IMR-90 (cell line): ENCODE measurements around the gene RAP1GAP. TPM values are rescaled to one million over a fixed set of nuclear protein-coding genes. Genes with fewer than 3 reads are reported as not detected.

Experiments
- ATAC-seq: fragments of 200-7000 bp; cut with Tn5 transposase; 2 replicates; pipeline ENCODE4 v1.9.1; 2020; ENCODE audit warnings: low read depth, mild to moderate bottlenecking, moderate library complexity
- BruUV-seq: library from RNA; stranded (reverse); fragments of 400-500 nt; replicated peaks from 2 replicates; lab custom pipeline; 2021; lab: Mats Ljungman, UMichigan
- CTCF ChIA-PET: fragments of 300-600 bp; formaldehyde crosslinking; extraction: SDS; loops from one replicate; lab custom pipeline; 2021; ENCODE audit warnings: antibody characterized with exemption; lab: Yijun Ruan, JAX
- POLR2A ChIA-PET: fragments of 300-600 bp; sonication (Branson Sonifier 250); formaldehyde crosslinking; loops from one replicate; lab custom pipeline; 2022; ENCODE audit warnings: antibody characterized with exemption; ENCODE audit not compliant: unreplicated experiment; lab: Charles Lee
- DNase-seq: peaks from one replicate; pipeline ENCODE4 v3.0.0; 2013
- H2AFZ ChIP-seq: replicated peaks from 2 replicates; pipeline ENCODE3; 2013; ENCODE audit warnings: low read length, mild to moderate bottlenecking; ENCODE audit not compliant: poor library complexity
- H2AK5ac ChIP-seq: 2 replicates; pipeline ENCODE4 v1.6.1; 2013; ENCODE audit warnings: low read depth, low read length, inconsistent platforms
- H2AK9ac ChIP-seq: replicated peaks from 2 replicates; pipeline ENCODE3; 2013; ENCODE audit warnings: mild to moderate bottlenecking, low read depth, low read length, moderate library complexity; ENCODE audit not compliant: poor library complexity
- H2BK120ac ChIP-seq: 2 replicates; pipeline ENCODE4 v1.6.1; 2013; ENCODE audit warnings: low read depth, low read length, inconsistent platforms
- H2BK15ac ChIP-seq: 3 replicates; pipeline ENCODE4 v1.6.1; 2013; ENCODE audit warnings: low read depth, low read length, inconsistent platforms
- H2BK20ac ChIP-seq: 2 replicates; pipeline ENCODE4 v1.6.1; 2013; ENCODE audit warnings: low read depth, mild to moderate bottlenecking, inconsistent platforms, low read length, moderate library complexity
- H2BK5ac ChIP-seq: 2 replicates; pipeline ENCODE4 v1.6.1; 2013; ENCODE audit warnings: mild to moderate bottlenecking, low read depth, low read length, inconsistent platforms; ENCODE audit not compliant: poor library complexity, severe bottlenecking
- H3K14ac ChIP-seq: replicated peaks from 2 replicates; pipeline ENCODE4 v1.6.1; 2013; ENCODE audit warnings: low read depth, low read length, inconsistent platforms
- H3K18ac ChIP-seq: 2 replicates; pipeline ENCODE4 v1.6.1; 2013; ENCODE audit warnings: low read depth, low read length, control low read depth
- H3K23ac ChIP-seq: 2 replicates; pipeline ENCODE4 v1.6.1; 2013; ENCODE audit warnings: low read depth, low read length, inconsistent platforms
- H3K27ac ChIP-seq: 2 replicates; pipeline ENCODE4 v1.5.1; 2013; ENCODE audit warnings: mild to moderate bottlenecking, control low read depth, low read length; ENCODE audit not compliant: insufficient read depth
- H3K27me3 ChIP-seq: 2 replicates; pipeline ENCODE4 v1.6.1; 2013; ENCODE audit warnings: low read length; ENCODE audit not compliant: control insufficient read depth, insufficient read depth
- H3K36me3 ChIP-seq: 2 replicates; pipeline ENCODE4 v1.6.1; 2013; ENCODE audit warnings: low read length, mixed read lengths; ENCODE audit not compliant: control insufficient read depth, insufficient read depth
- H3K4ac ChIP-seq: 2 replicates; pipeline ENCODE4 v1.6.1; 2013; ENCODE audit warnings: low read depth, low read length, inconsistent platforms
- H3K4me1 ChIP-seq: 2 replicates; pipeline ENCODE4 v1.6.1; 2013; ENCODE audit warnings: low read length, mixed read lengths; ENCODE audit not compliant: control insufficient read depth, insufficient read depth
- H3K4me2 ChIP-seq: 2 replicates; pipeline ENCODE4 v1.6.1; 2013; ENCODE audit warnings: low read depth, mild to moderate bottlenecking, control low read depth, low read length, moderate library complexity
- H3K4me3 ChIP-seq: 2 replicates; pipeline ENCODE4 v1.5.1; 2013; ENCODE audit warnings: low read depth, mild to moderate bottlenecking, control low read depth, low read length, moderate library complexity; ENCODE audit not compliant: insufficient read depth
- H3K56ac ChIP-seq: 2 replicates; pipeline ENCODE4 v1.6.1; 2013; ENCODE audit warnings: low read length, inconsistent platforms; ENCODE audit not compliant: insufficient read depth; ENCODE audit errors: extremely low read depth
- H3K79me1 ChIP-seq, 2 experiments: 2 replicates each; pipeline ENCODE4 v1.6.1; 2013; ENCODE audit warnings: low read length in 2 of 2, inconsistent platforms in 1 of 2, low read depth in 1 of 2
- H3K9ac ChIP-seq: 2 replicates; pipeline ENCODE4 v1.6.1; 2013; ENCODE audit warnings: low read depth, low read length, control low read depth
- H3K9me1 ChIP-seq: 2 replicates; pipeline ENCODE4 v1.6.1; 2013; ENCODE audit warnings: low read length, inconsistent platforms; ENCODE audit not compliant: insufficient read depth
- H3K9me3 ChIP-seq: 2 replicates; pipeline ENCODE4 v1.6.1; 2013; ENCODE audit warnings: low read length; ENCODE audit not compliant: control insufficient read depth, insufficient read depth
- H4K20me1 ChIP-seq: 2 replicates; pipeline ENCODE4 v1.6.1; 2013; ENCODE audit warnings: low read length, inconsistent platforms; ENCODE audit not compliant: insufficient read depth
- H4K5ac ChIP-seq: 2 replicates; pipeline ENCODE4 v1.6.1; 2013; ENCODE audit warnings: mild to moderate bottlenecking, low read depth, low read length, control low read depth
- H4K8ac ChIP-seq, 2 experiments: 2 replicates each; pipeline ENCODE4 v1.6.1; 2013; ENCODE audit warnings: low read depth in 2 of 2, low read length in 2 of 2, control low read depth in 1 of 2, inconsistent platforms in 1 of 2
- H4K91ac ChIP-seq: 2 replicates; pipeline ENCODE4 v1.6.1; 2013; ENCODE audit warnings: low read depth, low read length, inconsistent platforms; ENCODE audit not compliant: insufficient read depth
- BHLHE40 ChIP-seq: fragments of 150-350 bp; IDR thresholded peaks from 2 replicates; pipeline ENCODE4 v1.6.1; 2016; ENCODE audit warnings: mild to moderate bottlenecking, low read depth, low read length
- CEBPB ChIP-seq: IDR thresholded peaks from 2 replicates; pipeline ENCODE4 v1.6.1; 2012; ENCODE audit warnings: low read depth, low read length, improper control_type of control experiment
- CHD1 ChIP-seq: IDR thresholded peaks from 2 replicates; pipeline ENCODE4 v1.6.1; 2012; ENCODE audit warnings: low read depth, low read length, improper control_type of control experiment
- CTCF ChIP-seq: conservative IDR thresholded peaks from 2 replicates; pipeline ENCODE4 v1.5.1; 2012; ENCODE audit warnings: mild to moderate bottlenecking, low read depth, low read length, improper control_type of control experiment
- ELK1 ChIP-seq: fragments of 150-350 bp; IDR thresholded peaks from 2 replicates; pipeline ENCODE4 v1.6.1; 2016; ENCODE audit warnings: low read depth, mild to moderate bottlenecking, low read length, moderate library complexity, borderline replicate concordance
- FOS ChIP-seq: fragments of 150-350 bp; IDR thresholded peaks from 2 replicates; pipeline ENCODE4 v1.6.1; 2016; ENCODE audit warnings: low read depth, low read length
- MAFK ChIP-seq: IDR thresholded peaks from 2 replicates; pipeline ENCODE4 v1.6.1; 2012; ENCODE audit warnings: low read depth, low read length, improper control_type of control experiment
- MAZ ChIP-seq: IDR thresholded peaks from 2 replicates; pipeline ENCODE4 v1.6.1; 2012; ENCODE audit warnings: low read depth, mild to moderate bottlenecking, low read length, improper control_type of control experiment, moderate library complexity, borderline replicate concordance
- MXI1 ChIP-seq: IDR thresholded peaks from 2 replicates; pipeline ENCODE4 v1.6.1; 2012; ENCODE audit warnings: low read depth, mild to moderate bottlenecking, low read length, moderate library complexity, borderline replicate concordance
- NFE2L2 ChIP-seq: fragments of 150-350 bp; IDR thresholded peaks from 2 replicates; pipeline ENCODE4 v1.6.1; 2016; ENCODE audit warnings: low read depth, mild to moderate bottlenecking, low read length
- POLR2A ChIP-seq: IDR thresholded peaks from 2 replicates; pipeline ENCODE4 v1.6.1; 2012; ENCODE audit warnings: mild to moderate bottlenecking, low read depth, low read length
- RAD21 ChIP-seq: IDR thresholded peaks from 2 replicates; pipeline ENCODE4 v1.6.1; 2012; ENCODE audit warnings: low read length, improper control_type of control experiment
- RCOR1 ChIP-seq: IDR thresholded peaks from 2 replicates; pipeline ENCODE4 v1.6.1; 2012; ENCODE audit warnings: mild to moderate bottlenecking, low read length, improper control_type of control experiment; ENCODE audit not compliant: insufficient replicate concordance
- RFX5 ChIP-seq: IDR thresholded peaks from 2 replicates; pipeline ENCODE4 v1.8.0; 2012; ENCODE audit warnings: low read depth, mild to moderate bottlenecking, low read length, moderate library complexity
- SMC3 ChIP-seq: fragments of 150-350 bp; IDR thresholded peaks from 2 replicates; pipeline ENCODE4 v1.6.1; 2016; ENCODE audit warnings: low read depth, mild to moderate bottlenecking, antibody characterized with exemption, low read length, moderate library complexity
- USF2 ChIP-seq: fragments of 150-350 bp; IDR thresholded peaks from 2 replicates; pipeline ENCODE4 v1.6.1; 2017; ENCODE audit warnings: mild to moderate bottlenecking, antibody characterized with exemption, low read length, low read depth
- WGBS, 2 experiments: methylation state at CpG; one replicate each; pipeline versions ENCODE4 v1.1.5 to v1.1.7; 2013; ENCODE audit warnings: missing lambda C conversion rate in 2 of 2; ENCODE audit not compliant: insufficient read length in 1 of 2; ENCODE audit errors: extremely low coverage in 2 of 2; 5-methylcytosine and 5-hydroxymethylcytosine counted together
- dilution Hi-C: fragments of 300-500 bp; cut with HindIII; formaldehyde crosslinking; loops from one replicate; pipeline ENCODE4 v1.14.3; 2018; ENCODE audit warnings: low sequenced_read_pairs; ENCODE audit not compliant: unreplicated experiment
- in situ Hi-C: fragments of 300-500 bp; cut with MboI; formaldehyde crosslinking; loops from 3 replicates; pipeline ENCODE4 v1.14.3; 2019; ENCODE audit warnings: low sequenced_read_pairs, inconsistent platforms, mixed read lengths
- intact Hi-C: fragments of 100-400 bp; cut with micrococcal nuclease; formaldehyde crosslinking; loops from 2 replicates; pipeline ENCODE4 v1.10.0; 2022
- polyA plus RNA-seq, 3 experiments: library from polyadenylated mRNA; depleted of rRNA; stranded (reverse); fragments of >200 nt; gene quantifications; 2 replicates each; pipeline ENCODE4 v1.2.3, GENCODE V29; 2012; ENCODE audit warnings: low replicate concordance in 1 of 3
- total RNA-seq: library from RNA; depleted of rRNA; stranded (reverse); fragments of >200 nt; gene quantifications from 2 replicates; pipeline ENCODE4 v1.2.3, GENCODE V29; 2012

RAP1GAP gene
- total and polyA plus RNA-seq, 2 of the 4 experiments (the other 2 are of a cell fraction) = under 0.01 to 0.10 TPM

- in situ Hi-C loops (loop anchor here (25.0 kb wide), 1 partner anchor 254 kb away; no protein-coding TSS in a partner anchor), dilution Hi-C loops (no loop called here), intact Hi-C loops (loop anchor here (5.0 to 10.0 kb wide), 2 partner anchors 34 to 257 kb away; no protein-coding TSS in a partner anchor)
- no peak overlapping the region for H2BK20ac ChIP-seq
- TF ChIP-seq NFE2L2 (no peak), MAZ (no peak), CEBPB (no peak), CHD1 (no peak), FOS (no peak), ELK1 (no peak), CTCF (no peak), POLR2A (no peak), SMC3 (no peak), RCOR1 (no peak), RAD21 (no peak), BHLHE40 (no peak), MXI1 (no peak), USF2 (no peak), RFX5 (no peak), MAFK (no peak)
- no CpG with 5 or more reads among the region's 4 CpGs for WGBS, 2 experiments
- no peak overlapping the region for H2BK15ac ChIP-seq
- DNase-seq (no peak), ATAC-seq (no peak)
- H2AK9ac ChIP-seq = no peak overlapping the region
- H3K18ac ChIP-seq = no peak overlapping the region
- H3K23ac ChIP-seq = no peak overlapping the region
- H4K8ac ChIP-seq = no peak overlapping the region
- peaks cover 5 to 36% of the 10 kb centered on the region in 2 experiments for H3K79me1 ChIP-seq
- H4K91ac ChIP-seq = no peak overlapping the region
- H3K27me3 ChIP-seq = no peaks in the 10 kb centered on the region
- no peak overlapping the region for H2AK5ac ChIP-seq
- peaks cover 7% of the 10 kb centered on the region; the same call in 1 of the 2 replicates for H4K20me1 ChIP-seq
- H3K9me3 ChIP-seq = no peaks in the 10 kb centered on the region
- H3K4me2 ChIP-seq = no peak overlapping the region
- ChIA-PET CTCF (interaction anchor here (1.1 kb wide), 1 partner anchor 11 kb away, joined by 4 read pairs; no protein-coding TSS in a partner anchor), POLR2A (no interaction called here)
- BruUV-seq = no TSS peak
- H2AFZ ChIP-seq = no peak overlapping the region
- H3K4me3 ChIP-seq = no peak overlapping the region
- H3K36me3 ChIP-seq = peaks cover 22% of the 10 kb centered on the region
- no peak overlapping the region for H2BK120ac ChIP-seq
- no peaks in the 10 kb centered on the region; the same call in 1 of the 2 replicates for H3K9me1 ChIP-seq
- no peak overlapping the region for H3K14ac ChIP-seq
- H3K27ac ChIP-seq = no peak overlapping the region
- H3K4ac ChIP-seq = no peak overlapping the region
- peaks cover 8% of the 10 kb centered on the region for H3K4me1 ChIP-seq
- no peak overlapping the region for H4K5ac ChIP-seq
- no peak overlapping the region for H2BK5ac ChIP-seq
- H3K9ac ChIP-seq = no peak overlapping the region
- H3K56ac ChIP-seq = no peak overlapping the region
Observed at GRCh38 chr1:21707891-21708290, 38.7 kb upstream of the RAP1GAP start.
